ENCODE data around the gene SUGP1. TPM values are rescaled to one million over a fixed set of nuclear protein-coding genes. Genes with fewer than 3 reads are reported as not detected.

SUGP1 gene
- polyA plus RNA-seq, 1 donor (not counting 4 experiments of a cell fraction or from before 2014, with no cell fraction given) = 28.6 TPM

DNA sequence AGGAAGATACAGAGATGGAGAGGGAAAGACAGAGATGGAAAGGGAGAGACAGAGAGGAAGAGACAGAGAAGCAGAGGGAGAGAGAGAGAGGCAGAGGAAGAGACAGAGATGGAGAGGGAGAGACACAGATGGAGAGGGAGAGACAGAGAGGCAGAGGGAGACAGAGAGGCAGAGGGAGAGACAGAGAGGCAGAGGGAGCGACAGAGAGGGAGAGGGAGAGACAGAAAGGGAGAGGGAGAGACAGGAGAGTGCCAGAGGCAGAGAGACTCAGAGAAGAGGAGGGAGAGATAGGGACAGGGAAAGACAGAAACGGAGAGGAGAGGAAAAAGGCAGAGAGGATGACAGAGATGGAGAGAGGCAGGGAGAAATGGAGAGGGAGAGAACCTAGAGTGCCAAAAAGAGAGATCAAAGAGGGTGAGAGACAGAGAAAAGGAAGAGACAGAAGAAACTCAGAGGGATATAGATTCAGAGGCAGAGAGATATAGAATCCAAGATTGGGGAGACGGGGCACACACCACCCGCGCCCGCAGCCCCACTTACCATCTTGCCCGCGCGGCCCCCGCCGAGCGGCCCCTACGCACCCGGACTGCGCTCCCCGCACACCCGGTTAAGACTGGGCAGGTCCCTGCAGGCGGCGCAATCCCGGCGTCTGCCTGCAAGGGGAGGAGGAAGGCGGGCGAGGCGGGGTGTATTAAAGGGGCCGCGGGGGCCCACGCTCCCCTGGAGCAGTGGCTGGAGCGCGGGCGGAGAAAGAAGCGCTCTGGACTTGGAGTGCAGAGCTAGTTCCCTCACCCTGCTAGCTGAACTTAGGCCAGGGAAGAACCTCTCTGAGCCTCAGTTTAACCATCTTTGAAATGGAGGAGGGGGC is 57.9 kb downstream of the SUGP1 start:
- peak; percentile 95 for TF ChIP-seq EZH2 (IDR thresholded peaks at IDR 0.05; ENCODE audit: low read length)
- TF ChIP-seq CTCF (optimal IDR thresholded peaks at IDR 0.05 in 1 of 3, IDR thresholded peaks at IDR 0.05 in 1 of 3, conservative IDR thresholded peaks at IDR 0.05 in 1 of 3; ENCODE audit: extremely low read depth in 1 of 3, insufficient read depth in 2 of 3, low read length in 3 of 3) = no peak

DNA sequence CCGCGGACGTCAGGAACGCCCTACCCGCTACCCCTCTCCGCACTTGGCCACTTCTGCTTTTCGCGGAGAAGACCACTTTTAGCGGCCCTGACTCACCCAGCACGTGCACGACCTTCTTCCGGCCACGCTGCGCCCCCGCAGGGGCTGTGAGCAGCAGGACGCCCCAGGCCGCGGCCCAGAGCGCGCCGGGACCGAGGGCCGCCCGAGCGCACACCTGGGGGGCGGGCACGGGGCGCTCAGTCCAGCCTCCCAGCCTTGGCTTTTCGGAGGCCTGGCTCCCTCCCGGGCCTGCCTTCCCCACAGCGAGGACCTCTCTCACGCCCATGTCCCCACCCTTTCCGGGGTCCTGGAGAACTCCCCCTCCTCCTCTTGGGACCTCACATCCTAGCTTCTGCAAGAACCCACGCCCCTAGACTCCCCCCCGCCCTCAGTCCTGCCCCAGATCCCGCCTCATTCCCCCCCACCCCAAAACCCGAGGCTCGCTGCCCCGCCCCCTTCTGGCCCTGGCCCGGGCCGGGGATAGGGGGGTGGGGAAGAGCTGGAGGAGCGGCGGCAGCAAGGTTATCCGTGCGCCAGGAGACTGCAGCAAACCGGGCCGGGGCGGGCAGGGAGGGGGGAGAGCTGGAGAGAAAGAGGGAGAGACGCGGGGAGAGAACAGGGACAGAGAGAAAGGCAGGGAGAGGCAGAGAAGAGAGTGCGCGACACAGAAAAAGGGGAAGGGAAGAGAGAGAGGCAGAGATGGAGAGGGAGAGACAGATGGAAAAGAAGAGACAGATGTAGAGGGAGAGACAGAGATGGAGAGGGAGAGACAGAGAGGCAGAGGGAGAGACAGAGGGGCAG is 58.7 kb downstream of the SUGP1 start:
- H3K36me3 ChIP-seq (ENCODE audit: control insufficient read depth in 2 of 2, extremely low read depth in 1 of 2, insufficient read depth in 2 of 2, low read length in 2 of 2) = no peaks in the 10 kb centered on the region
- H3K27me3 ChIP-seq (ENCODE audit: control insufficient read depth, extremely low read depth, insufficient read depth, low read length) = peaks cover 38% of the 10 kb centered on the region
- no peaks in the 10 kb centered on the region for H3K4me1 ChIP-seq (ENCODE audit: control insufficient read depth, extremely low read depth, insufficient read depth, low read length)
- DNase-seq (ENCODE audit: low read depth, low spot score) = no peak
- H3K9me1 ChIP-seq (ENCODE audit: control insufficient read depth, extremely low read depth, insufficient read depth, low read length) = no peaks in the 10 kb centered on the region
- dilution Hi-C loops (cut with MboI; ENCODE audit: extremely low pct_ligation_motif_present, low sequenced_read_pairs) = no loop called here
- no peak overlapping the region for H3K4me3 ChIP-seq (ENCODE audit: control insufficient read depth in 2 of 3, extremely low read depth in 1 of 3, insufficient read depth in 2 of 3, low read depth in 1 of 3, low read length in 3 of 3)
- no peak for FAIRE-seq
- H3K79me2 ChIP-seq (ENCODE audit: control insufficient read depth, insufficient read depth, low read length) = no peaks in the 10 kb centered on the region
- H3K4me2 ChIP-seq (ENCODE audit: control insufficient read depth, extremely low read depth, insufficient read depth, low read depth, low read length) = no peak overlapping the region
- H3K27ac ChIP-seq (ENCODE audit: control insufficient read depth, insufficient read depth, low read length) = no peak overlapping the region
- no peak overlapping the region for H3K9ac ChIP-seq (ENCODE audit: control insufficient read depth, extremely low read depth, insufficient read depth, low read length)
- no peak for TF ChIP-seq CTCF (optimal IDR thresholded peaks at IDR 0.05 in 1 of 3, IDR thresholded peaks at IDR 0.05 in 1 of 3, conservative IDR thresholded peaks at IDR 0.05 in 1 of 3; ENCODE audit: extremely low read depth in 1 of 3, insufficient read depth in 2 of 3, low read length in 3 of 3)
- TF ChIP-seq EZH2 (IDR thresholded peaks at IDR 0.05; ENCODE audit: low read length) = peak; percentile 85
- H4K20me1 ChIP-seq (ENCODE audit: control insufficient read depth, extremely low read depth, insufficient read depth, low read length) = no peaks in the 10 kb centered on the region
- H3K9me3 ChIP-seq (ENCODE audit: control insufficient read depth, low read depth, low read length) = no peaks in the 10 kb centered on the region
- H2AFZ ChIP-seq (ENCODE audit: control insufficient read depth, low read length) = no peak overlapping the region

More for the DNA sequence above, 57.9 kb downstream of the SUGP1 start:
- Histone ChIP-seq H3K36me3 (ENCODE audit: control insufficient read depth in 2 of 2, extremely low read depth in 1 of 2, insufficient read depth in 2 of 2, low read length in 2 of 2) (no peaks in the 10 kb centered on the region), H3K27ac (ENCODE audit: control insufficient read depth, insufficient read depth, low read length) (no peak overlapping the region), H3K4me2 (ENCODE audit: control insufficient read depth, extremely low read depth, insufficient read depth, low read depth, low read length) (no peak overlapping the region), H3K4me1 (ENCODE audit: control insufficient read depth, extremely low read depth, insufficient read depth, low read length) (no peaks in the 10 kb centered on the region), H3K9ac (ENCODE audit: control insufficient read depth, extremely low read depth, insufficient read depth, low read length) (no peak overlapping the region), H3K27me3 (ENCODE audit: control insufficient read depth, extremely low read depth, insufficient read depth, low read length) (peaks cover 38% of the 10 kb centered on the region), H3K9me1 (ENCODE audit: control insufficient read depth, extremely low read depth, insufficient read depth, low read length) (no peaks in the 10 kb centered on the region), H4K20me1 (ENCODE audit: control insufficient read depth, extremely low read depth, insufficient read depth, low read length) (no peaks in the 10 kb centered on the region), H3K79me2 (ENCODE audit: control insufficient read depth, insufficient read depth, low read length) (no peaks in the 10 kb centered on the region), H3K4me3 (ENCODE audit: control insufficient read depth in 2 of 3, extremely low read depth in 1 of 3, insufficient read depth in 2 of 3, low read depth in 1 of 3, low read length in 3 of 3) (no peak overlapping the region), H3K9me3 (ENCODE audit: control insufficient read depth, low read depth, low read length) (no peaks in the 10 kb centered on the region), H2AFZ (ENCODE audit: control insufficient read depth, low read length) (no peak overlapping the region)
- dilution Hi-C loops (cut with MboI; ENCODE audit: extremely low pct_ligation_motif_present, low sequenced_read_pairs) = no loop called here
- DNase-seq (ENCODE audit: low read depth, low spot score) (no peak), FAIRE-seq (no peak)
